ENCODE results near the gene DIABLO.

DIABLO gene

DNA sequence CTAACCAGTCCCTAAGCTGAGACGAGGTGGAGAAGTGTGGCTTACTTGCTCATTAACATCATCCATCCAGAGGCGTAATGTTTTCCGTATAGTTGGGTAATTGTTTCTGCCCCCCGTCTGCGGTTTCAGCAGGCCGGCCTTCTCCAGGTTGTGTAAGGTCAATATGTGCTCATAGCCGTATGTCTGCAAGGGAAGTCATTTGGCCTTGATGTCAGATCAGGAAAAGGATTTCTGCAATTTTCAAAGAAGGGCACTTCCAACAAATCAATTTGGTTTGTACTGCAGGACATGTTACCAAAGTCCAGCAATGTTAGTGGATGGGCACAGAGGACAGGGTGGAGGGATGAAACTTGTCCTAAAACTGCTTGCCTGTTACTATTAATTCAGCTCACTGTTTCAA is 9.9 kb upstream of the DIABLO start:
- in situ Hi-C loops (cut with MboI; ENCODE audit: low sequenced_read_pairs): no loop called here
- no peak overlapping the region for H3K4me3 ChIP-seq
- H3K4me1 ChIP-seq: no peaks in the 10 kb centered on the region
- no peaks in the 10 kb centered on the region for H3K9me3 ChIP-seq
- no peaks in the 10 kb centered on the region for H3K27me3 ChIP-seq (ENCODE audit: low read depth)
- H3K36me3 ChIP-seq (replicated peaks): peaks cover 18% of the 10 kb centered on the region
- no peak for DNase-seq (ENCODE audit: low spot score in 2 of 2)

DNA sequence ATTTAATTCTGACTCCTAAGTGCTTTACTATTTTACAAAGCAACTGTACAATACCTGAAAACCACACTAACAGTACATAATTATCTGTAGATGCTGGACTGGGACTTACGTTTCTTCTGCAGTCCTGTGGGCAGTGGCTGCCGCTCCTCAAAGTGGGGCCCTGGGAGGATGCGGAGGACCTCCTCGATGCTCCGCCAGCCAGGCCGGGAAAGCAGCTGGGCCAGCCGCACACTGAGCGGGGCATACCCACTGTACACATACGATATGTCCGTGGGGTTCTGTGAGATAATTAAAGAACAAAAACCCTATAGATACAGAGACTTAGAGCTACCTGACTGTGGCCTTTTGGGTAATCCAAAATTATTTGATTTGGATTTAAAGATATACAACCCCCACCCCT is 6.8 kb upstream of the DIABLO start:
- in situ Hi-C loops (cut with MboI; ENCODE audit: low sequenced_read_pairs): no loop called here

GRCh38 chr12:122230798-122231197 is 4.9 kb upstream of the DIABLO start:
- in situ Hi-C loops (cut with MboI; ENCODE audit: low sequenced_read_pairs): no loop called here
- Histone ChIP-seq H3K27me3 (ENCODE audit: low read depth) (no peaks in the 10 kb centered on the region), H3K9me3 (no peaks in the 10 kb centered on the region), H3K36me3 (replicated peaks) (peaks cover 18% of the 10 kb centered on the region), H3K4me3 (no peak overlapping the region), H3K4me1 (peaks cover 8% of the 10 kb centered on the region)
- no peak for DNase-seq (ENCODE audit: low spot score in 2 of 2)

More for the DNA sequence above, 6.8 kb upstream of the DIABLO start:
- Histone ChIP-seq H3K9me3 (no peaks in the 10 kb centered on the region), H3K36me3 (replicated peaks) (peaks cover 18% of the 10 kb centered on the region), H3K4me3 (no peak overlapping the region), H3K27me3 (ENCODE audit: low read depth) (no peaks in the 10 kb centered on the region), H3K4me1 (peaks cover 4% of the 10 kb centered on the region)
- DNase-seq (ENCODE audit: low spot score in 2 of 2): no peak

DNA sequence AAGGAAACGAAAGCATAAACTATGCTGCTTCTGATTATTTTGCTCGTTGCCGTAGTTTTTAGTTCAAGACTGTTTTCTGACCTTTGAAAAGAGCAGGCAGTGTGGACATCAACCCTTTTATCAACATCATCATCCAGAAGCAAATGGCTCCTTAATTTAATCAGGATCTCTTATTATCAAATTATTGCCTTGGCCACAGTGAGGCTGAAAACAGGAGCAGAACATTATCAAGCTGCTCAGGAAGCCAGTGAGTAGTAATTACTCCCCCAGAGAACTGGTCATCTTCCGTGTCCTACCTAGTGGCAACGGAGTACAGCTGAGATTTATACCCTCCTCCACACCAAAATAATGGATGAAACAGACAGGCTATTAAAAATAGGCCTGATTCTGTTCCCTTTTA is 2.2 kb upstream of the DIABLO start:
- H3K9me3 ChIP-seq: no peaks in the 10 kb centered on the region
- in situ Hi-C loops (cut with MboI; ENCODE audit: low sequenced_read_pairs): no loop called here
- no peak overlapping the region for H3K4me3 ChIP-seq
- H3K27me3 ChIP-seq (ENCODE audit: low read depth): no peaks in the 10 kb centered on the region
- DNase-seq (ENCODE audit: low spot score in 2 of 2): no peak
- peaks cover 17% of the 10 kb centered on the region; the same call in 1 of the 2 replicates for H3K36me3 ChIP-seq (replicated peaks)
- H3K4me1 ChIP-seq: peaks cover 18% of the 10 kb centered on the region

DNA sequence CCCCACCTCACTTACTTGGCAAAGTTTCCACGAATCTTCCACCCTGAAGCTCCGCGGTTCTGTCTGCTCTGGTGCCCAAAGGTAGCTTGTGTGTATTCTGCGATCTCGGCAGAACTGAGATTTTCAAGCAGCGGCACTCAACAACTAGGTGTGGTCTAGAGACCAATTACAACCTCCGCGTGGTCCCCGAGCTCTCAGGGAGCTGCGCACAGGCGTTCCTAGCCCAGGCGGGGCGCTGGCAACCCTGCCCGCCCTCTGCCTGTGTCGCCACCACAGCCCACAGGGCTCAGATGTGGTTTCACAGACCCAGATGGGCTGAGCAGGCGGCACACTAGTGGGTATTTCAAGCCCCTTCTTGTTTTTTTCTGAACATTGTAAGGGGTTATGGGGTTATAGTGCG is 1.5 kb upstream of the DIABLO start:
- Histone ChIP-seq H3K4me3 (no peak overlapping the region), H3K27me3 (ENCODE audit: low read depth) (no peaks in the 10 kb centered on the region), H3K4me1 (peaks cover 19% of the 10 kb centered on the region), H3K36me3 (replicated peaks) (peaks cover 17% of the 10 kb centered on the region), H3K9me3 (no peaks in the 10 kb centered on the region)
- DNase-seq (ENCODE audit: low spot score in 2 of 2): no peak
- in situ Hi-C loops (cut with MboI; ENCODE audit: low sequenced_read_pairs): no loop called here

DNA sequence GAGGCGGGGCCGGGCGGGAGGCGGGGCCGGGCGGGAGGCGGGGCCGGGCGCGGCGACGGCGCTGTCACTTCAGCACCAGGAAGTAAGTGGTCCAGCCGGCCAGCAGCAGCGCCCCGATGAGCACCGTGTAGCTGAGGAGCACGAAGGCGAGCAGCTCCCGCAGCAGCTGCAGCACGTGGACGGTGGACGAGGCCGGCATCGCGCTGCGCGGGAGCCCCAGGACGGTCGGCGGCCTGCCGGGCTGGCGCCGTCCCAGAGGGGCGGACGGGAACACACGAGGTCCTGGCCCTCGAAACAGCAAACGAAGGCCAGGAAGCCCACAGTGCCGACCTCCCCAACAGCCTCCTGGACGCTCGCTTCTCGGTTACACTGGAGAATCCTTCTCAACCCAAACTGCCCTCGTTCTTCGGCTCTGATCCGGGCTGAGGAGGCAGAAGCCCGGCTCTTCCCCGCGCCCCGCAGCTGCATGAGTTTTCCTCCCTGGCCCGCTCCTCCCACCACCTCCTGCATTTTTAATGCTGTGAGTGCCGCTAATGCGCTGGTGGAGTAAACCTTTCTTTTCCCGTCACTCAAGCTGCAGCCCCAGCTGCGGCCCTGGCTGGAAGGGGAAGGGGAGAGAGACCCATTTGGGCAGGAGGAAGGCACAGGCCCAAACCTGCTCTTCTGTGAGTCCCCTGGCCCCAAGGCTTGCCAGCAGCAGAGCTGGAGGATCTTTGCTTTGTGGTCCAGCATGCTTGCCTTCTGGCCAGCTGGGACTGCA is 694 bp upstream of the DIABLO start:
- H3K4me1 ChIP-seq: peaks cover 19% of the 10 kb centered on the region
- peak overlapping the region; percentile 12; the same call in 1 of the 2 replicates for H3K4me3 ChIP-seq
- peaks cover 19% of the 10 kb centered on the region for H3K36me3 ChIP-seq (replicated peaks)
- in situ Hi-C loops (cut with MboI; ENCODE audit: low sequenced_read_pairs): no loop called here
- DNase-seq (ENCODE audit: low spot score in 2 of 2): peak in 1 of 2 experiments; percentile 13
- H3K27me3 ChIP-seq (ENCODE audit: low read depth): no peaks in the 10 kb centered on the region
- no peaks in the 10 kb centered on the region for H3K9me3 ChIP-seq

DNA sequence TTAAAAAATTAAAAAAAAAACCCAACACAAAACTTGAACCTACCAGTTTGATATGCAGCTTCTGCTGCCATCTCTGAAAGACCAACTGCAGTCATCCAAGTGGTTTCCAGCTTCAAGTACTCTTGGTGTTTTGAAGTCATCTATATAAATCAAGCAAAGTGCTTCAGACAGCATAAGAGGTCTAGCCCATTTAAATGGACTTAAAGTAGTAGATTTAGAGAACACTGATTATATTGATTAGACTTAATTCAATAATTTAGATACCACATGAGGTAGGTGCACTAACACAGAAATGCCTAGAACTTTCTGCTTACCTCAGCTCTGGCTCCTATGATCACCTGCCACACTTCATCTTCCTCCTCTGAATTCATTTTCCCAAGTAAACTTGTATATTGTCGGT is 9.4 kb downstream of the DIABLO start:
- Histone ChIP-seq H3K4me1 (no peaks in the 10 kb centered on the region), H3K27me3 (ENCODE audit: low read depth) (no peaks in the 10 kb centered on the region), H3K9me3 (no peaks in the 10 kb centered on the region), H3K36me3 (replicated peaks) (peaks cover 80% of the 10 kb centered on the region), H3K4me3 (no peak overlapping the region)
- in situ Hi-C loops (cut with MboI; ENCODE audit: low sequenced_read_pairs): no loop called here
- no peak for DNase-seq (ENCODE audit: low spot score in 2 of 2)

DNA sequence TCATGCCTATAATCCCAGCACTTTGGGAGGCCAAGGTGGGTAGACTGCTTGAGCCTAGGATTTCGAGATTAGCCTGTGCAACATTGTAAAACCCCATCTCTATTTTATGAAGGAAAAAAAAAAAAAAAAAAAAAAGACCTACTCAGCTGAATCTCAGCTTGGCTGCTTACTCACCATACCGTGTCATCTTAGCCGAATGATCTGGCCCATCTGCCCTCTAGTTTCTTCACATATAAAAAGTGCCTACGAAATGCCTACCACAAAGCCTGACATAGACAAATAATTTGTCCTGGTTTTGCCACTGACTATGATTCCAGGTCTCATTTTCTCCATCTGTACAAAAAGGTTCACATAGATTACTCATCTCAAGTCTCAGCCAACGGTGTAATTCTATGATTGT is 10.1 kb downstream of the DIABLO start:
- H3K27me3 ChIP-seq (ENCODE audit: low read depth): no peaks in the 10 kb centered on the region
- H3K4me1 ChIP-seq: no peaks in the 10 kb centered on the region
- in situ Hi-C loops (cut with MboI; ENCODE audit: low sequenced_read_pairs): no loop called here
- H3K36me3 ChIP-seq (replicated peaks): peaks cover 78% of the 10 kb centered on the region
- no peak overlapping the region for H3K4me3 ChIP-seq
- DNase-seq (ENCODE audit: low spot score in 2 of 2): no peak
- H3K9me3 ChIP-seq: no peaks in the 10 kb centered on the region

DNA sequence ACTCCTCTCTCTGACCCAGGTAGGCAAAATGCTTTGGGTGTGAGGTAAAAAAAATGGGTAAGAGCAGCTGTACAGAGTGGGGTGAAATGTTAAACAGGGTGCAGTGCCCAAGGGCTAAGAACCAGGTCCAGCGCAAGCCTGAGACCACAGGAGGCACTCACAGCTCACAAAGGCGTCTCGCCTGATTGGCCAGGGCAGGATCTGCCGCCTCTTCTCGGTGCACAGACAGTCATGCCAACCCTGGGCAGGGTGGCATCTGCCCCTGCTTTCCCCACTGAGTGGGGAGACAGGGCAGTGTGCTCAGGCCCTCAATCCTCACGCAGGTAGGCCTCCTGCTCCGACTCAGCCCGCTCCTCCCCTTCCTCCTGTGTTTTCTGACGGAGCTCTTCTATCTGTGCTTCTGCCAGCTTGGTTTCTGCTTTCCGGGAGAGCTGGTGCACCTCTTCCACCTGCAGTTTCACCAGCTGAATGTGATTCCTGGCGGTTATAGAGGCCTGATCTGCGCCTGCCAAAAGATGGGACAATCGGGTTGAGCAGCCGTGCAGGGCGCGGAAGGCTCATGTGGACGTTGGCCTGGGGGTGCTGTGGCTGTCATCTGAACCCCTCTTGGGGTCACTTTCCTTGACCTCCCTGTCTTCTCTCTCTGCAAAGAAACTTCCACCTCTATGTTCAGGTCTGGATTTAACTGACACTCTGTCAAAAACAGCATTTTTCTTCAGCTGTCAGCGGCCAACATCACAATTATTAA is 17.6 kb downstream of the DIABLO start:
- DNase-seq (ENCODE audit: low spot score in 2 of 2): no peak
- no peaks in the 10 kb centered on the region for H3K27me3 ChIP-seq (ENCODE audit: low read depth)
- no peaks in the 10 kb centered on the region for H3K4me1 ChIP-seq
- H3K36me3 ChIP-seq (replicated peaks): peaks cover 49% of the 10 kb centered on the region
- in situ Hi-C loops (cut with MboI; ENCODE audit: low sequenced_read_pairs): no loop called here
- H3K4me3 ChIP-seq: no peak overlapping the region
- H3K9me3 ChIP-seq: no peaks in the 10 kb centered on the region

DNA sequence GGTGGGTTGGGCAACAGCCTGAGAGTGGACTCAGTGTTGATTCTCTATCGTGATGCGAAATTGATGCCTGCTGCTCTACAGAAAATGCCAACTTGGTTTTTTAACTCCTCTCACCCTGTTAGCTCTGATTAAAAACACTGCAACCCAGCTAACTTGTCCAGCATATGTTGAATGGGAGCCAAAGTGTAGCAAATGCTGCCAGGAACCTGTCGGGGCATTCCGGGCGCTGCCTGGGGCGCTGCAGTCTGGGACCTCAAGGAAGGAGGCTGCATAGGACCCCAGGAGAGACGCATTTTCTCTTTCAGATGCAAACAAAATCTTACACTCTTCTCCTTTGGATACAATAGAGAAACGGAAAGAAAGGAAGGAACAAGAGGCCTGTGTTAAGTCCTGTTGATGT is 18.5 kb downstream of the DIABLO start:
- in situ Hi-C loops (cut with MboI; ENCODE audit: low sequenced_read_pairs): no loop called here
- no peak for DNase-seq (ENCODE audit: low spot score in 2 of 2)
- no peak overlapping the region for H3K4me3 ChIP-seq
- H3K27me3 ChIP-seq (ENCODE audit: low read depth): no peaks in the 10 kb centered on the region
- H3K9me3 ChIP-seq: no peaks in the 10 kb centered on the region
- 0 out of 2 replicates have a peak, but pooled peaks cover 4% of the 10 kb centered on the region for H3K4me1 ChIP-seq
- H3K36me3 ChIP-seq (replicated peaks): peaks cover 43% of the 10 kb centered on the region

- DNase-seq (ENCODE audit: low spot score in 2 of 2): no peak
- Histone ChIP-seq H3K36me3 (replicated peaks) (peaks cover 39% of the 10 kb centered on the region), H3K4me3 (no peak overlapping the region), H3K4me1 (0 out of 2 replicates have a peak, but pooled peaks cover 4% of the 10 kb centered on the region), H3K9me3 (no peaks in the 10 kb centered on the region), H3K27me3 (ENCODE audit: low read depth) (no peaks in the 10 kb centered on the region)
- in situ Hi-C loops (cut with MboI; ENCODE audit: low sequenced_read_pairs): no loop called here
Observed at GRCh38 chr12:122206976-122207375, 18.9 kb downstream of the DIABLO start.

- Histone ChIP-seq H3K9me3 (no peaks in the 10 kb centered on the region), H3K27me3 (ENCODE audit: low read depth) (no peaks in the 10 kb centered on the region), H3K4me1 (0 out of 2 replicates have a peak, but pooled peaks cover 4% of the 10 kb centered on the region), H3K4me3 (no peak overlapping the region), H3K36me3 (replicated peaks) (peaks cover 34% of the 10 kb centered on the region)
- DNase-seq (ENCODE audit: low spot score in 2 of 2): no peak
- in situ Hi-C loops (cut with MboI; ENCODE audit: low sequenced_read_pairs): no loop called here
Observed at GRCh38 chr12:122206111-122206881, 19.6 kb downstream of the DIABLO start.

GRCh38 chr12:122205053-122205925 is 20.6 kb downstream of the DIABLO start:
- 0 out of 2 replicates have a peak, but pooled peaks cover 4% of the 10 kb centered on the region for H3K4me1 ChIP-seq
- H3K9me3 ChIP-seq: no peaks in the 10 kb centered on the region
- in situ Hi-C loops (cut with MboI; ENCODE audit: low sequenced_read_pairs): no loop called here
- DNase-seq (ENCODE audit: low spot score in 2 of 2): no peak
- H3K4me3 ChIP-seq: no peak overlapping the region
- H3K36me3 ChIP-seq (replicated peaks): peaks cover 26% of the 10 kb centered on the region
- H3K27me3 ChIP-seq (ENCODE audit: low read depth): no peaks in the 10 kb centered on the region

Measured in HAP-1 (cell line).